Parathyroid adenoma (tissue), 2 donors: Measurements from ENCODE around the gene ACAA2.

Experiments
- H2AFZ ChIP-seq: fragments of 300-600 bp; sonication (generic); one replicate; pipeline ENCODE4 v1.7.0; 2017; ENCODE audit warnings: antibody characterized with exemption, mild to moderate bottlenecking
- H3K27ac ChIP-seq: fragments of 300-600 bp; sonication (generic); one replicate; pipeline ENCODE4 v1.7.0; 2017
- H3K27me3 ChIP-seq: fragments of 300-600 bp; sonication (generic); one replicate; pipeline ENCODE4 v1.7.0; 2017; ENCODE audit warnings: low read length; ENCODE audit not compliant: control insufficient read depth, insufficient read depth
- H3K36me3 ChIP-seq: fragments of 300-600 bp; sonication (generic); one replicate; pipeline ENCODE4 v1.7.0; 2017; ENCODE audit warnings: low read length; ENCODE audit not compliant: control insufficient read depth, insufficient read depth
- H3K4me1 ChIP-seq: fragments of 300-600 bp; sonication (generic); one replicate; pipeline ENCODE4 v1.7.0; 2017; ENCODE audit warnings: control low read depth
- H3K4me2 ChIP-seq: fragments of 300-600 bp; sonication (generic); one replicate; pipeline ENCODE4 v1.7.0; 2017; ENCODE audit warnings: low read length
- H3K4me3 ChIP-seq: fragments of 300-600 bp; sonication (generic); one replicate; pipeline ENCODE4 v1.7.0; 2017; ENCODE audit warnings: low read depth, low read length
- H3K79me2 ChIP-seq: fragments of 300-600 bp; sonication (generic); one replicate; pipeline ENCODE4 v1.7.0; 2017; ENCODE audit warnings: control low read depth
- H3K9ac ChIP-seq: fragments of 300-600 bp; sonication (generic); one replicate; pipeline ENCODE4 v1.7.0; 2017; ENCODE audit warnings: mild to moderate bottlenecking
- H3K9me3 ChIP-seq: fragments of 300-600 bp; sonication (generic); one replicate; pipeline ENCODE4 v1.7.0; 2017; ENCODE audit warnings: low read length; ENCODE audit not compliant: control insufficient read depth
- CTCF ChIP-seq: fragments of 300-600 bp; sonication (generic); IDR thresholded peaks from one replicate; pipeline ENCODE4 v1.7.0; 2017; ENCODE audit warnings: antibody characterized with exemption, mild to moderate bottlenecking
- donor health status: primary hyperparathyroidism.

ACAA2 gene

GRCh38 chr18:49733896-49734585 lies 79.3 kb downstream of the ACAA2 start:
- Histone ChIP-seq H3K4me1 (no peaks in the 10 kb centered on the region), H3K36me3 (no peaks in the 10 kb centered on the region), H2AFZ (no peak overlapping the region), H3K79me2 (no peaks in the 10 kb centered on the region), H3K27ac (no peak overlapping the region), H3K9me3 (no peaks in the 10 kb centered on the region), H3K4me3 (no peak overlapping the region), H3K4me2 (no peak overlapping the region), H3K27me3 (no peaks in the 10 kb centered on the region), H3K9ac (no peak overlapping the region)
- TF ChIP-seq CTCF = no peak

- no peak overlapping the region for H3K9ac ChIP-seq
- TF ChIP-seq CTCF = no peak
- no peak overlapping the region for H3K4me3 ChIP-seq
- H3K79me2 ChIP-seq = no peaks in the 10 kb centered on the region
- H3K9me3 ChIP-seq = no peaks in the 10 kb centered on the region
- no peaks in the 10 kb centered on the region for H3K4me1 ChIP-seq
- H3K27me3 ChIP-seq = no peaks in the 10 kb centered on the region
- H2AFZ ChIP-seq = no peak overlapping the region
- H3K36me3 ChIP-seq = no peaks in the 10 kb centered on the region
- no peak overlapping the region for H3K27ac ChIP-seq
- H3K4me2 ChIP-seq = no peak overlapping the region
These were observed 80.0 kb downstream of the ACAA2 start for GRCh38 chr18:49733321-49733720.
